Measurements from ENCODE around the gene CEL.
"Not testable (repeated sequence)": the region's sequence is repeated elsewhere in the genome, so short reads cannot be mapped to it uniquely, and the experiment has no call there.

DNA sequence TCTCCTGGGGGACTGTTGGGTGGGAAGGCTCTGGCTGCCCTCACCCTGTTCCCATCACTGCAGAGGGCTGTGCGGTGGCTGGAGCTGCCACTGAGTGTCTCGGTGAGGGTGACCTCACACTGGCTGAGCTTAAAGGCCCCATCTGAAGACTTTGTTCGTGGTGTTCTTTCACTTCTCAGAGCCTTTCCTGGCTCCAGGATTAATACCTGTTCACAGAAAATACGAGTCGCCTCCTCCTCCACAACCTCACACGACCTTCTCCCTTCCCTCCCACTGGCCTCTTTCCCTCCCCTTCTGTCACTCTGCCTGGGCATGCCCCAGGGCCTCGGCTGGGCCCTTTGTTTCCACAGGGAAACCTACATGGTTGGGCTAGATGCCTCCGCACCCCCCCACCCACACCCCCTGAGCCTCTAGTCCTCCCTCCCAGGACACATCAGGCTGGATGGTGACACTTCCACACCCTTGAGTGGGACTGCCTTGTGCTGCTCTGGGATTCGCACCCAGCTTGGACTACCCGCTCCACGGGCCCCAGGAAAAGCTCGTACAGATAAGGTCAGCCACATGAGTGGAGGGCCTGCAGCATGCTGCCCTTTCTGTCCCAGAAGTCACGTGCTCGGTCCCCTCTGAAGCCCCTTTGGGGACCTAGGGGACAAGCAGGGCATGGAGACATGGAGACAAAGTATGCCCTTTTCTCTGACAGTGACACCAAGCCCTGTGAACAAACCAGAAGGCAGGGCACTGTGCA lies 590 bp upstream of the CEL start:
- not testable (repeated sequence) for TF ChIP-seq AFF4 (CRISPR knock-in tag; IDR thresholded peaks at IDR 0.05; ENCODE audit: borderline replicate concordance)
- TF ChIP-seq, protein P1, sequence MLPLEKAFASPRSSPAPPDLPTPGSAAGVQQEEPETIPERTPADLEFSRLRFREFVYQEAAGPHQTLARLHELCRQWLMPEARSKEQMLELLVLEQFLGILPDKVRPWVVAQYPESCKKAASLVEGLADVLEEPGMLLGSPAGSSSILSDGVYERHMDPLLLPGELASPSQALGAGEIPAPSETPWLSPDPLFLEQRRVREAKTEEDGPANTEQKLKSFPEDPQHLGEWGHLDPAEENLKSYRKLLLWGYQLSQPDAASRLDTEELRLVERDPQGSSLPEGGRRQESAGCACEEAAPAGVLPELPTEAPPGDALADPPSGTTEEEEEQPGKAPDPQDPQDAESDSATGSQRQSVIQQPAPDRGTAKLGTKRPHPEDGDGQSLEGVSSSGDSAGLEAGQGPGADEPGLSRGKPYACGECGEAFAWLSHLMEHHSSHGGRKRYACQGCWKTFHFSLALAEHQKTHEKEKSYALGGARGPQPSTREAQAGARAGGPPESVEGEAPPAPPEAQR (CRISPR knock-in tag; IDR thresholded peaks at IDR 0.05): not testable (repeated sequence)
- TF ChIP-seq, protein P2, sequence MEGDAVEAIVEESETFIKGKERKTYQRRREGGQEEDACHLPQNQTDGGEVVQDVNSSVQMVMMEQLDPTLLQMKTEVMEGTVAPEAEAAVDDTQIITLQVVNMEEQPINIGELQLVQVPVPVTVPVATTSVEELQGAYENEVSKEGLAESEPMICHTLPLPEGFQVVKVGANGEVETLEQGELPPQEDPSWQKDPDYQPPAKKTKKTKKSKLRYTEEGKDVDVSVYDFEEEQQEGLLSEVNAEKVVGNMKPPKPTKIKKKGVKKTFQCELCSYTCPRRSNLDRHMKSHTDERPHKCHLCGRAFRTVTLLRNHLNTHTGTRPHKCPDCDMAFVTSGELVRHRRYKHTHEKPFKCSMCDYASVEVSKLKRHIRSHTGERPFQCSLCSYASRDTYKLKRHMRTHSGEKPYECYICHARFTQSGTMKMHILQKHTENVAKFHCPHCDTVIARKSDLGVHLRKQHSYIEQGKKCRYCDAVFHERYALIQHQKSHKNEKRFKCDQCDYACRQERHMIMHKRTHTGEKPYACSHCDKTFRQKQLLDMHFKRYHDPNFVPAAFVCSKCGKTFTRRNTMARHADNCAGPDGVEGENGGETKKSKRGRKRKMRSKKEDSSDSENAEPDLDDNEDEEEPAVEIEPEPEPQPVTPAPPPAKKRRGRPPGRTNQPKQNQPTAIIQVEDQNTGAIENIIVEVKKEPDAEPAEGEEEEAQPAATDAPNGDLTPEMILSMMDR (IDR thresholded peaks at IDR 0.05): not testable (repeated sequence)
